ENCODE results near the gene SEM1.

- no peak for TF ChIP-seq CTCF (IDR thresholded peaks at IDR 0.05)
- TF ChIP-seq POLR2A (IDR thresholded peaks at IDR 0.05; ENCODE audit: low read length) = no peak
- TF ChIP-seq ZFP36 (IDR thresholded peaks at IDR 0.05; ENCODE audit: borderline replicate concordance, partially characterized antibody) = no peak
- no peak for TF ChIP-seq POLR2AphosphoS2 (conservative IDR thresholded peaks at IDR 0.05; ENCODE audit: low read length)
- no peak for TF ChIP-seq JUNB (IDR thresholded peaks at IDR 0.05)
- TF ChIP-seq CHD4 (IDR thresholded peaks at IDR 0.05; ENCODE audit: borderline replicate concordance) = no peak
Measured at GRCh38 chr7:96685755-96686154, 23.9 kb downstream of the SEM1 start.

Data from A549 (cell line).